NT2/D1 (cell line): ENCODE results near the gene DDX23.
"Not testable (repeated sequence)": the region's sequence is repeated elsewhere in the genome, so short reads cannot be mapped to it uniquely, and the experiment has no call there.

ENCODE experiments used
- DNase-seq: peaks from one replicate; pipeline ENCODE4 v3.0.0-alpha.2; 2011; ENCODE audit warnings: low read depth, low spot score
- H3K27me3 ChIP-seq: 2 replicates; pipeline ENCODE4 v1.6.0; 2011; ENCODE audit warnings: mild to moderate bottlenecking; ENCODE audit not compliant: insufficient read length, insufficient read depth
- H3K36me3 ChIP-seq: 2 replicates; pipeline ENCODE4 v1.6.1; 2011; ENCODE audit warnings: mild to moderate bottlenecking, low read length, mixed read lengths; ENCODE audit not compliant: insufficient read depth, insufficient read length
- H3K4me1 ChIP-seq: 2 replicates; pipeline ENCODE4 v1.5.1; 2011; ENCODE audit not compliant: insufficient read depth, insufficient read length
- H3K4me3 ChIP-seq: 2 replicates; pipeline ENCODE4 v1.5.1; 2011; ENCODE audit warnings: low read depth; ENCODE audit not compliant: insufficient read length
- H3K9ac ChIP-seq: 2 replicates; pipeline ENCODE4 v1.6.0; 2011; ENCODE audit warnings: low read depth; ENCODE audit not compliant: insufficient read length
- H3K9me3 ChIP-seq: 2 replicates; pipeline ENCODE4 v1.5.1; 2011; ENCODE audit warnings: mild to moderate bottlenecking, low read length; ENCODE audit not compliant: insufficient read depth
- SUZ12 ChIP-seq: IDR thresholded peaks from 2 replicates; pipeline ENCODE4 v1.6.1; 2011; ENCODE audit not compliant: insufficient read length, insufficient read depth; ENCODE audit errors: extremely low read depth
- YY1 ChIP-seq: IDR thresholded peaks from 2 replicates; pipeline ENCODE4 v1.6.1; 2011; ENCODE audit not compliant: insufficient read length, insufficient read depth
- ZNF274 ChIP-seq: IDR thresholded peaks from 2 replicates; pipeline ENCODE4 v1.6.1; 2011; ENCODE audit warnings: mild to moderate bottlenecking, low read depth, low read length

The DDX23 gene

DNA sequence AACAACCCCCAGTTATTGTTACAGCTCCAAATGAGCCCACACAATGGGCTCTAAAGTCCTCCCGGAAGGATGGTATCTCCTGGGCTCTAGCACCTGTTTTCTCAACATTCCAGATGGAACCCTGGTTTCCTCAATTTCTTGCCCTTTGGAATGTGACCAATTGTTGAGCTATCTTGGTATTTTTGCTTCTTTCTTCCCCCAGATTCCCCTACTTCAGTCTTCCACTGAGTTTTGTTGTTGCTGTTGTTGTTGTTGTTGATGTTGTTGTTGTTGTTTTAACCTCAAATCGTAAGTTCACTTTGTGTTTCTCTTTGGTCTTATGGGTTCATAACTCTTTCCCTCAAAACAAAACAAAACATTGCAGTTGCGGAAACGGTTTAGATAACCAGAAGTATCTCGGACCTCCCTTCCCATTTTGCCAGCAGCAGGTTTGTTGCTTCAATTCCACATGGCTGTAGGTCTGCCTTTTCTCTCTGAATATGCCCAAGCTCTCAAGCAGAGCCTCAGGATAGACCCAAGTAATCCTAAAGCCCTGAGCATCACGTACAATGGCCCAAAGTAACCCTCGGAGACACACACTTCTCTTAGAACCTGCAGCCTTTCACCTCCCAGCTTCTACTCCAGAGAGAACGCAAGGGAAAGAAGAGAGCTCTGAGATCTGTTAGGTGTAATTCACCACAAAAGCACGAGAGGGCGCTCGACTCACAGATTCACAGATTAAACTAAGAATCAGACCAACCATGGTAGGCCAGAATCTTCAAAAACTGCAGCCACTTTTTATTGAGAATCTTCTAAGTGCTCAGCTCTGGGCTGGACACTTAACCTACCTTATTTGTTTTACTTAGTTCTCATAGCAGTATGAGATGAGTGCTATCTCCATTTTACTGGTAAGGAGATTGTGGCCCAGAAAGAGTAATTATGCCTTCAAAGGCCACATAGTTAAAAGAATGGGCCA is 1.0 kb upstream of the DDX23 start:
- Histone ChIP-seq H3K9me3 (no peaks in the 10 kb centered on the region), H3K36me3 (peaks cover 36% of the 10 kb centered on the region), H3K9ac (peak overlapping the region; percentile 70), H3K4me1 (no peaks in the 10 kb centered on the region), H3K4me3 (peak overlapping the region; percentile 90), H3K27me3 (no peaks in the 10 kb centered on the region)
- TF ChIP-seq SUZ12, result no peak
- TF ChIP-seq ZNF274, result no peak
- no peak for TF ChIP-seq YY1
- DNase-seq, result peak; percentile 93

DNA sequence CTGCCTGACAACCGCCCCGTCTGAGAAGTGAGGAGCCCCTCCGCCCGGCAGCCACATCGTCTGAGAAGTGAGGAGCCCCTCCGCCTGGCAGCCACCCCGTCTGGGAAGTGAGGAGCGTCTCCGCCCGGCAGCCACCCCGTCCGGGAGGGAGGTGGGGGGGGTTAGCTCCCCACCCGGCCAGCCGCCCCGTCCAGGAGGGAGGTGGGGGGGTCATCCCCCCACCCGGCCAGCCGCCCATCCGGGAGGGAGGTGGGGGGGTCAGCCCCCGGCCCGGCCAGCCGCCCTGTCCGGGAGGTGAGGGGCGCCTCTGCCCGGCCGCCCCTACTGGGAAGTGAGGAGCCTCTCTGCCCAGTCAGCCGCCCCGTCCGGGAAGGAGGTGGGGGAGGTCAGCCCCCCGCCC is 9.9 kb downstream of the DDX23 start:
- not testable (repeated sequence) for DNase-seq, H3K4me3 ChIP-seq, H3K9ac ChIP-seq, H3K27me3 ChIP-seq, H3K4me1 ChIP-seq, H3K9me3 ChIP-seq
- peaks cover 73% of the 10 kb centered on the region for H3K36me3 ChIP-seq

DNA sequence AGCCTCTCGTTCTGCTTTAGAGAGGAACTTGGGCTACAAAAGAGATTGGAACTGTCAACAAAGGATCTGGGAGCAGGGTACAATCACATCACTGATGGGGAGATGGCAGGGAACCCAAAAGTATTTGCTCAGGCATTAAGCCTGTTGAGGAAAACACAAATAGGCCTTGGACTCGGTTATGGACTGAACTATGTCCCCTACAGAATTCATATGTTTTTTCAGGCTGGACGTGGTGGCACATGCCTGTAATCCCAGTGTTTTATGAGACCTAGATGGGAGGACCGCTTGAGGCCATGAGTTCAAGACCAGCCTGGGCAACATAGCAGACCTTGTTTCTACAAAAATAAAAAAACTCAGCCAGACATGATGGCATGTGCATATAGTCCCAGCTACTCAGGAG is 13.9 kb downstream of the DDX23 start:
- H3K36me3 ChIP-seq, result peaks cover 76% of the 10 kb centered on the region
- DNase-seq, result no peak
- no peaks in the 10 kb centered on the region for H3K9me3 ChIP-seq
- TF ChIP-seq SUZ12 (no peak), YY1 (no peak), ZNF274 (no peak)
- H3K4me1 ChIP-seq, result no peaks in the 10 kb centered on the region
- H3K27me3 ChIP-seq, result no peaks in the 10 kb centered on the region
- no peak overlapping the region for H3K9ac ChIP-seq
- H3K4me3 ChIP-seq, result no peak overlapping the region

DNA sequence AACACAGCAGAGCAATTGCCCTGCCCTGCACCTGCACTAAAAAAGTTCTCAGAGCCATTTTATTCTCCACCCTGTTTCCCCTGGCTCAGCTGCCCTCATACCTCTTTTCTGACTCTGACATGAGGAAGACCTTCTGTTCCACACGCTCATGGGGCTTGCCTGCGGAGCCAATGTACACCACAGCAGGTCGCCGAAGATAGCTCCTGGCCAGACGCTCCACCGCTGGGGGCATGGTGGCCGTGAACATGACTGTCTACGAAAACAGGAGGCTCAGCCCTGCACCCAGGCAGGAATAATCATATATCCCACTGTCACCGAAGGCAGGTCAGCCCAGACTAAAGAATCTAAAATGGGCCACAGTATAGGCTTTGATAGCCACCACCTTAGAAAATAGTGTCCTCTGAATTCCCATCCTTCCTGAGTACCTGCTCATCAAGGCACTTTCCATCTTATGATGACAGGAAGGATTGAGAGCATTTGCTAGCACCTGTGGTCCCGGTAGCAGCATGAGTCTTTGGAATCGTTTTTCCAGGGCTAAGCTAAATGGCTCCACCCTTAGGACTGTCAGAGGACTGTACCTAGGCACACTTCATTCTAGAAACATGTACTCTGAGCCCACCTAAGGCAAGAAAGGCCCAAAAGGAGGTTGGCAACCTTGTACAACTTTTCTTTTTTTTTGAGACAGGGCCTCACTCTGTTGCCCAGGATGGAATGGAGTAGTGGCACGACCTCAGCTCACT is 19.5 kb downstream of the DDX23 start:
- Histone ChIP-seq H3K4me1 (no peaks in the 10 kb centered on the region), H3K9ac (no peak overlapping the region), H3K4me3 (no peak overlapping the region), H3K36me3 (peaks cover 100% of the 10 kb centered on the region), H3K9me3 (no peaks in the 10 kb centered on the region), H3K27me3 (no peaks in the 10 kb centered on the region)
- TF ChIP-seq YY1 (no peak), ZNF274 (no peak), SUZ12 (no peak)
- DNase-seq, result no peak

DNA sequence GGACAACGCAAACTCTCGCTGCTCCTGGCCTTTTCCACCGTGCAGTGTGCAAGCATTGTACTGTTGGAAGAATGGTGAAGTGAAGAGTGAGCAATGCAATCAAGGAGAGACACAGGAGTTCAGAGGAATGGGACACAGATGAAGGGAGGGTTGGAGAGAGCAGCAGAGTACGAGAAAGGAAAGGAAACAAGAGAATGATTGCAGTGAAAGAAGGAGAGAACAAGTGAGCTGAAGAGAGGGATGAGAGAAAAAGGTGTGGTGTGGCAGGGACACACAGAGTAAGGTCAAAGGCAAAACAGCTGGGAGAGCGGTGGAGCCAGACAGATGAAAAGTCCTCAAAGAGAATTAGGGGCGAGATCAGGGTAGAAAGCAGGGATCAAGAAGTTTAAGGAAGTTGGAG is 20.7 kb downstream of the DDX23 start:
- Histone ChIP-seq H3K36me3 (peaks cover 100% of the 10 kb centered on the region), H3K9ac (no peak overlapping the region), H3K4me3 (no peak overlapping the region), H3K27me3 (no peaks in the 10 kb centered on the region), H3K4me1 (no peaks in the 10 kb centered on the region), H3K9me3 (no peaks in the 10 kb centered on the region)
- DNase-seq, result no peak
- TF ChIP-seq YY1, result no peak
- no peak for TF ChIP-seq ZNF274
- TF ChIP-seq SUZ12, result no peak

DNA sequence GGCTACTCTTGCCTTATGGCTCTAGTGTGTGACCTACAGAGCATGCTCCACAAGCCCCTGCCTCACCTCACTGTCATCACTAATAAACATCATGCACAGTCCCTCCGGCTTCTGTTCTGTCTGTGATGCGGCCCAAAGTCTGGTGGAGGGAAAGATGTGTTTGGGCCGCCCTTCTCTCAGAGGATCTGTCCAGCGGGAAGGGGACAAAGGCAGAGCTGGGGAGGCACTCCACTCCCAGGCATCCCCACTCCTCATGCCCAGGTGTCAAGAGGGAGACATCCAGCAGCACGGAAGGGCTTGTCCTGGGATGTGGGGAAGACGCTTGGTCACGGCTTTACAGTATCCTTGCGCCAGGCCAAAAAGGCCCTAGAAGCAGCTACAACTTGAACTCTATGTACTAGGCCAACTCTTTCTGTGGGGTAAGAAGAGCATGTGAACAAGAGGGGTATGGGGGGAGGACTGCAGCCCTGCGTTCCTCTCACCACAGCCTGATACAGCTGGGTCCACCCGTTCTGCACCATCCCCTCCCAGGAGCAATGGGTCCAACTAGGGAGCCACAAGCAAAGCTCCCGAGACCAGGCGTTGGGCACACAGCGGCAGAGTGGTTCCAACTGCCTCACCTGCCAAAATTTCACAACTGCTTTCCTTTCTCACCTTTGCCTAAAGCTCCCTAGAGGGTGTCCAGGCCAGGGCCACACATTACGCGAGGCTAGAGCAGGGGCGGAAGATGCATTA is 23.0 kb downstream of the DDX23 start:
- TF ChIP-seq YY1 (no peak), ZNF274 (no peak), SUZ12 (no peak)
- no peaks in the 10 kb centered on the region for H3K27me3 ChIP-seq
- peaks cover 97% of the 10 kb centered on the region for H3K36me3 ChIP-seq
- no peaks in the 10 kb centered on the region for H3K4me1 ChIP-seq
- H3K4me3 ChIP-seq, result no peak overlapping the region
- no peak overlapping the region for H3K9ac ChIP-seq
- no peaks in the 10 kb centered on the region for H3K9me3 ChIP-seq
- no peak for DNase-seq

DNA sequence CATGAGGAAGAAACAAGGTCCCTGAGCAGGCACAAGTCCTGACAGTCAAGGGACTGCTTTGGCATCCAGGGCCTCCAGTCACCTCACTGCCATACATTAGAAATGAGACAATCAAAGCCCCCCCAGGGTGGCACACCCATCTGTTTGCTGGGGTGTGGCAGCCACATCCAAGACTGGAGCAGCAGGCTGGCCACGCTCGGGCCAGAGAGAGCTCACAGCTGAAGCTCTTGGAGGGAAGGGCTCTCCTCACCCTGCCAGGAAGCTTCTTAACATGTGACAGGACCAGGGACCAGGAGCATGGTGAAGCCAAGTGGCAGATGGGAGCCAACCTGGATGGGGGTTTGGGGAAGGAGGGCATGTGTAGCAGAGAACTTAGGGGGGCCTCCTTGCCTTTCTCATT is 23.7 kb downstream of the DDX23 start:
- H3K4me3 ChIP-seq, result no peak overlapping the region
- no peaks in the 10 kb centered on the region for H3K4me1 ChIP-seq
- H3K27me3 ChIP-seq, result no peaks in the 10 kb centered on the region
- DNase-seq, result no peak
- H3K9ac ChIP-seq, result no peak overlapping the region
- H3K36me3 ChIP-seq, result peaks cover 97% of the 10 kb centered on the region
- H3K9me3 ChIP-seq, result no peaks in the 10 kb centered on the region
- TF ChIP-seq ZNF274 (no peak), SUZ12 (no peak), YY1 (no peak)
